Measurements from ENCODE around the gene CCDC8. TPM values are rescaled to one million over a fixed set of nuclear protein-coding genes. Genes with fewer than 3 reads are reported as not detected.
"Not testable (repeated sequence)": the region's sequence is repeated elsewhere in the genome, so short reads cannot be mapped to it uniquely, and the experiment has no call there.

Gene CCDC8
- total RNA-seq, 1 experiment from 2014 or later = 0.18 TPM

- CTCF ChIA-PET = no interaction called here
- no peak overlapping the region for H3K27ac Mint-ChIP-seq (ENCODE audit: unreplicated experiment)
These were observed 6.7 kb upstream of the CCDC8 start for GRCh38 chr19:46420056-46420455.

DNA sequence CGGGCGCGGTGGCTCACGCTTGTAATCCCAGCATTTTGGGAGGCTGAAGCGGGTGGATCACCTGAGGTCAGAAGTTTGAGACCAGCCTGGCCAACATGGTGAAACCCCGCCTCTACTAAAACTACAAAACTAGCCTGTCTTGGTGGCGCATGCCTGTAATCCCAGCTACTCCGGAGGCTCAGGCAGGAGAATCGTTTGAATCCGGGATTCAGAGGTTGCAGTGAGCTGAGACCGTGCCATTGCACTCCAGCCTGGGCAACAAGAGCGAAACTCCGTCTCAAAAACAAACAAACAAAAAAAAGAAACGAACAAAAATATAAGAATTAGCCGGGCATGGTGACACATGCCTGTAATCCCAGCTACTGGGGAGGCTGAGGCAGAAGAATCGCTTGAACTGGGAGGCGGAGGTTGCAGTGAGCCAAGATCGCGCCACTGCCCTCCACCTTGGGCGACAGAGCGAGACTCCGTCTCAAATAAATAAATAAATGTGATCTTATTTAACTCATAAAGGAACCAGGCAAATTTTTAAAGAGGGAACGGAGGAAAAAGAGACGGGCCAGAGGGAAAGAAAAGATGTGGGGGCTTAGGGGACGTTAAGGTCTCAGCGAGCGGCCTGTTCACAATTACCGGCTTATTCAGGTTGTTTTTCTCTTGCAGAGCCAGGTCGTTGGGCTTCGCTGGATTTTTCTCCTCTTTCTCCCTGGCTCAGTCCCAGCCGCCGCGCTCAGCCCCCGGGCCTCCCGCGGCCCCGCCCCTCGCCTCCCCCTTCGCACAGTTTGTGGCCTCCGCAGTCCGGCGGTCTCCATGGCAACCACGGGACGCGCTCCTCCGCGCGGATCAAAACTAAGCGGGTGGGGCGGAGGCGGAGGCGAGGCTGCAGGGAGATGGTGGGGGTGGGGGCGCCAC lies 2.7 kb upstream of the CCDC8 start:
- H3K27me3 Mint-ChIP-seq (ENCODE audit: insufficient read depth, unreplicated experiment); BruUV-seq (replicated peaks); H3K9me3 Mint-ChIP-seq (ENCODE audit: unreplicated experiment); H3K4me1 ChIP-seq; H3K36me3 ChIP-seq (ENCODE audit: control insufficient read depth, insufficient read depth, low read length); H3K9me3 ChIP-seq; H3K36me3 Mint-ChIP-seq (ENCODE audit: insufficient read depth, unreplicated experiment); H3K27me3 ChIP-seq (replicated peaks; ENCODE audit: control insufficient read depth, insufficient read depth, low read length): not testable (repeated sequence)
- CTCF ChIA-PET = interaction anchor here (0.5 to 0.6 kb wide), 3 partner anchors 20 to 127 kb away, joined by 3 read pairs; no protein-coding TSS in a partner anchor
- intact Hi-C loops (cut with micrococcal nuclease; ENCODE audit: unreplicated experiment) = loop anchor here (1.0 kb wide), 1 partner anchor 12 kb away; no protein-coding TSS in a partner anchor
- peak overlapping the region; percentile 75 for H3K4me3 Mint-ChIP-seq (ENCODE audit: unreplicated experiment)
- peak overlapping the region; percentile 12 for H3K4me3 ChIP-seq (ENCODE audit: low read depth, low read length)
- peak overlapping the region; percentile 73 for H3K27ac Mint-ChIP-seq (ENCODE audit: unreplicated experiment)
- peak; percentile 90 for DNase-seq
- H3K4me1 Mint-ChIP-seq (ENCODE audit: low read depth, unreplicated experiment) = peaks cover 16% of the 10 kb centered on the region
- POLR2A ChIA-PET = interaction anchor here (0.7 kb wide), 1 partner anchor 11 kb away, joined by 3 read pairs; no protein-coding TSS in a partner anchor

More at GRCh38 chr19:46420056-46420455, 6.7 kb upstream of the CCDC8 start:
- no peaks in the 10 kb centered on the region for H3K36me3 Mint-ChIP-seq (ENCODE audit: insufficient read depth, unreplicated experiment)
- intact Hi-C loops (cut with micrococcal nuclease; ENCODE audit: unreplicated experiment) = no loop called here
- POLR2A ChIA-PET = no interaction called here
- no peaks in the 10 kb centered on the region for H3K9me3 ChIP-seq
- no peaks in the 10 kb centered on the region for H3K4me1 ChIP-seq
- DNase-seq = no peak
- H3K27me3 ChIP-seq (replicated peaks; ENCODE audit: control insufficient read depth, insufficient read depth, low read length) = no peaks in the 10 kb centered on the region
- BruUV-seq (replicated peaks) = no TSS peak
- no peaks in the 10 kb centered on the region for H3K36me3 ChIP-seq (ENCODE audit: control insufficient read depth, insufficient read depth, low read length)
- H3K4me1 Mint-ChIP-seq (ENCODE audit: low read depth, unreplicated experiment) = peaks cover 6% of the 10 kb centered on the region
- H3K4me3 Mint-ChIP-seq (ENCODE audit: unreplicated experiment) = no peak overlapping the region
- TF ChIP-seq CTCF (IDR thresholded peaks at IDR 0.05; ENCODE audit: insufficient read depth in 1 of 2, low read depth in 1 of 2, low read length in 1 of 2, severe bottlenecking in 1 of 2, unreplicated experiment in 1 of 2) = no peak
- H3K27me3 Mint-ChIP-seq (ENCODE audit: insufficient read depth, unreplicated experiment) = peaks cover 5% of the 10 kb centered on the region
- no peak overlapping the region for H3K4me3 ChIP-seq (ENCODE audit: low read depth, low read length)
- no peaks in the 10 kb centered on the region for H3K9me3 Mint-ChIP-seq (ENCODE audit: unreplicated experiment)

DNA sequence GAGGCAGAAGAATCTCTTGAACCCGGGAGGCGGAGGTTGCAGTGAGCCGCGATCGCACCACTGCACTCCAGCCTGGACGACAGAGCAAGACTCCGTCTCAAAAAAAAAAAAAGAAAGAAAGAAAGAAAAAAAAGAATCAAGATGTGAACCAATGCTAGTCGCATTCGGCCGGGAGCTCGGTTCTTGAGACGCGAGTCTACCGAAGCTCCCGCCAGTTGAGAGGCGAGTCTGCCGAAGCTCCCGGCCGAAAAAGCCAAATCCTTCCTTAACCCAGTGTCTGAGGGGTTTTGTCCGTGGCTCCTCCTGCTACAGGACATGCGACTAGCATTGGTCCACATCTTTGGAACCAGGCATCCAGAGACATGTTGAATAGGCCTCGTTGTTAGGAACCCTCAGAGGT lies 1.5 kb upstream of the CCDC8 start:
- H3K4me1 ChIP-seq; intact Hi-C loops (cut with micrococcal nuclease; ENCODE audit: unreplicated experiment); H3K36me3 ChIP-seq (ENCODE audit: control insufficient read depth, insufficient read depth, low read length); H3K27ac Mint-ChIP-seq (ENCODE audit: unreplicated experiment); H3K9me3 ChIP-seq; POLR2A ChIA-PET; CTCF ChIA-PET; H3K4me3 Mint-ChIP-seq (ENCODE audit: unreplicated experiment); H3K36me3 Mint-ChIP-seq (ENCODE audit: insufficient read depth, unreplicated experiment); DNase-seq; H3K27me3 Mint-ChIP-seq (ENCODE audit: insufficient read depth, unreplicated experiment); H3K4me3 ChIP-seq (ENCODE audit: low read depth, low read length); H3K9me3 Mint-ChIP-seq (ENCODE audit: unreplicated experiment); H3K27me3 ChIP-seq (replicated peaks; ENCODE audit: control insufficient read depth, insufficient read depth, low read length); BruUV-seq (replicated peaks): not testable (repeated sequence)
- peaks cover 16% of the 10 kb centered on the region for H3K4me1 Mint-ChIP-seq (ENCODE audit: low read depth, unreplicated experiment)

GRCh38 chr19:46412650-46413261 lies 608 bp downstream of the CCDC8 start:
- H3K36me3 ChIP-seq (ENCODE audit: control insufficient read depth, insufficient read depth, low read length) = no peaks in the 10 kb centered on the region
- ChIA-PET POLR2A (no interaction called here), CTCF (no interaction called here)
- no peaks in the 10 kb centered on the region for H3K4me1 ChIP-seq
- no peaks in the 10 kb centered on the region for H3K9me3 ChIP-seq
- H3K4me3 ChIP-seq (ENCODE audit: low read depth, low read length) = no peak overlapping the region
- peaks cover 7% of the 10 kb centered on the region for H3K36me3 Mint-ChIP-seq (ENCODE audit: insufficient read depth, unreplicated experiment)
- H3K27me3 ChIP-seq (replicated peaks; ENCODE audit: control insufficient read depth, insufficient read depth, low read length) = no peaks in the 10 kb centered on the region
- no peak overlapping the region for H3K27ac Mint-ChIP-seq (ENCODE audit: unreplicated experiment)
- H3K27me3 Mint-ChIP-seq (ENCODE audit: insufficient read depth, unreplicated experiment) = peaks cover 2% of the 10 kb centered on the region
- no peak for TF ChIP-seq CTCF (IDR thresholded peaks at IDR 0.05; ENCODE audit: insufficient read depth in 1 of 2, low read depth in 1 of 2, low read length in 1 of 2, severe bottlenecking in 1 of 2, unreplicated experiment in 1 of 2)
- H3K4me3 Mint-ChIP-seq (ENCODE audit: unreplicated experiment) = peak overlapping the region; percentile 24
- BruUV-seq (replicated peaks) = no TSS peak
- H3K9me3 Mint-ChIP-seq (ENCODE audit: unreplicated experiment) = no peaks in the 10 kb centered on the region
- intact Hi-C loops (cut with micrococcal nuclease; ENCODE audit: unreplicated experiment) = no loop called here
- H3K4me1 Mint-ChIP-seq (ENCODE audit: low read depth, unreplicated experiment) = peaks cover 23% of the 10 kb centered on the region
- DNase-seq = no peak

Data from Caco-2 (cell line).